GM12891 (cell line): ENCODE results near the gene TTC22.
"Not testable (repeated sequence)": the region's sequence is repeated elsewhere in the genome, so short reads cannot be mapped to it uniquely, and the experiment has no call there.

Source experiments
- POLR2A ChIP-seq: IDR thresholded peaks from 2 replicates; pipeline ENCODE4 v1.6.1; 2011; ENCODE audit warnings: low read depth, low read length, control low read depth
- TAF1 ChIP-seq: IDR thresholded peaks from 2 replicates; pipeline ENCODE4 v1.6.1; 2011; ENCODE audit warnings: low read depth, low read length, control low read depth

- TF ChIP-seq TAF1, POLR2A: not testable (repeated sequence)
These were observed 25.0 kb downstream of the TTC22 start for GRCh38 chr1:54775828-54776721.
